GM18870 (cell line): ENCODE results near the gene EXOC7.

Experiments used
- ATAC-seq: cut with Tn5 transposase; IDR thresholded peaks from one replicate; pipeline ENCODE4 v1.9.1; 2021; ENCODE audit warnings: moderate library complexity; ENCODE audit not compliant: unreplicated experiment

EXOC7 gene

DNA sequence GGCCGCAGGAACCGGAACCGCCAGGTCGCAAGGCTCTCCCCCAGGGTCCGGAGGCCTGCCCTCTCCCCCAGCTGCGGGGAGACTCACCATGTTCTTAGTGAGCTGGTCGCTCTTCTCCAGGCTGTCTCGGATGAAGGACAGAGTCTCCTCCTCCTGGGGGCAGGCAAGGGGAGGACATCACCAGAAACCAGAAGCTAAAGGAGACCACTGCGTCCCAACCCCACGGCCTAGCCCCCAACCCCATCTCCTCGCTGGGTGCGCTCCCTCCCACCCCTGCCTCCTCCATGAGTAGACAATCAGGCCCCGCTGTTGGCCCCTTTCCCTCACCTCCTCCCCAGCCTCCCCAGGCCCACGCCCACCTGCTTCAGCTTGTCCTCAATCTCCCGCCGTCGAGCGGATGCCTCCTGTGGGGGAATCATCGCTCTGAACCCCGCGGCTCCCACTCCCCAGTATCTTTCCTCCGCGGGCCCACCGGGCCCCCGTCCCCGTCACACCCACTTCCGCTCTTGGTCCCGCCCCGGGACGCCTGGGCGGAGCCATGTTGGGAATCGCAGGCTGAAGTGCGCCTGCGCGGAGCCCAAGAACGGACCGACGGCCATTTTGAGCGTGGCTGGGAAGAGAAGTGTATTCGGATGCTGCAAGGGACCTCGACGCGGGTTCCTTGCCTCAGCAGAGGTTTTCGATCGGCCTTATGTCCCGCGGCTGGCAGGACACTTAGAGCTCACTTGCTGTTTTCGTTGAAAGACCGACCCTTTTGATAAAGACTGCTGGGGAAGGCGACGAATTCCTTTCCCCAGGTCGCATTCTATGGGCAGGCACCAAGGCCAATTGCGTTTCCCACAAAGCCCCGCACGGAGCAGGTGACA, at the start of gene EXOC7:
EXOC7 (minus strand) TSS at position 514 of the 866 bp plus-strand sequence; CDS start at position 419, 95 bp downstream.
- no peak for ATAC-seq

GRCh38 chr17:76153202-76153601, 49.6 kb upstream of the EXOC7 start:
- no peak for ATAC-seq

- no peak for ATAC-seq
Observed at GRCh38 chr17:76152591-76152990, 49.0 kb upstream of the EXOC7 start.

DNA sequence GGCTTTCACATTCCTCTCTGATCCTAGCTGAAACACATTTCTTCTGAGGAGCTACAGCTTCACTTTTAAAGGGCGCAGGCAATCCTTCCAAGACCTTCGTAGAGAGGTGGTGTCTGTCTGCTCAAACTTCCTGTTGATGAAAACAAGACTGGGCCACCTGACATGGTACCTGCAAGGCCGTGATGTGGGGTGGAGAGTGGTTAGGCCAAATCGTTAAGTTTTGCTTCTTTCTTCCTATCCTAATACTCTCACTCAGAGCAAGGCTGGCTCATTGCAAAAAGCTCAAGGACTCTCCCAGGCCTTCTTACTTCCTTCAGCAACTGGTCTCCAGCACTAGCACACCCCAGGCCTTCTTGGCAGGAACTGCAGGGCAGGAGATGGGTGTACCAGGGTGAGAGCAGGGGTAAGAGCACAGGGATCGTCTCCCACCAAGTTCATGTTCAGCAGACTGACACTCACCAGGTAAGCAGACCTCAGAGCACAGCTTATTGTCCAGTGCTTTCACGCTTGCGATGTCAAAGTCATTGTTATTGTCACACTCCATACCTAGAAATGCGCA, 48.4 kb upstream of the EXOC7 start:
- ATAC-seq, result no peak

- ATAC-seq, result no peak
Observed at GRCh38 chr17:76150712-76151622, 47.4 kb upstream of the EXOC7 start.

DNA sequence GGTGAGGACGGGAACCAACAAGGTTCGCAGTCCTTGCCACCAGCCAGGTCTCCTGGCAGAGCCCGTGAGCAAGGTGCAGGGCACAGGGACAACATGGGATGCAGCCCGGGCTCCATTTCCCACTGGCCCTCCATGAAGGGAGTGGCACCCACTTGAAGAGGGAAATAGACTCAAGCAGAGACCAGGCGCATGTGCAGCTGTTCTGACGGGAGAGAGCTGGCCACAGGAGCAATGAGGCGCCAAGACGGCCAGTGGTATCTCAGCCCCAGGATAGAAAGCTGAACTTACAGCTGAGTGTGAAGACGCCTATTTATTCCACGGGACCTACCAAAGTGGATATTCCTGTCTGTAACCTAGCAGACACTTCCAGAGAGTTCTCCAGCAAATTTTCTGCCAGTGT, 45.6 kb upstream of the EXOC7 start:
- no peak for ATAC-seq

DNA sequence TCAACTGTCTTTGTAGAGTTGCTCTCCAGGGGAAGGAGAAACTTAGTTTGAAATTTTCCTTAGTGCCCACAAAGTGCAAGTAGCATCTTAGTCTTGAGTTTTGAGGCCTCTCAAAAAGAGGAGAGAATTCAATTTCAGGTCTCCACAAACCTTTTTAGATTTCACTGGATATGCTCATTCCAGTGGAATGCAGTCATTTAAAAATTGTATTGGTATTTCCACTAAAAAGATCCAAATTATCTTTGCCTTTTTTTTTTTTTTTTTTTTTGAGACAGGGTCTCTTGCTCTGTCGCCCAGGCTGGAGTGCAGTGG, 44.4 kb upstream of the EXOC7 start:
- no peak for ATAC-seq

DNA sequence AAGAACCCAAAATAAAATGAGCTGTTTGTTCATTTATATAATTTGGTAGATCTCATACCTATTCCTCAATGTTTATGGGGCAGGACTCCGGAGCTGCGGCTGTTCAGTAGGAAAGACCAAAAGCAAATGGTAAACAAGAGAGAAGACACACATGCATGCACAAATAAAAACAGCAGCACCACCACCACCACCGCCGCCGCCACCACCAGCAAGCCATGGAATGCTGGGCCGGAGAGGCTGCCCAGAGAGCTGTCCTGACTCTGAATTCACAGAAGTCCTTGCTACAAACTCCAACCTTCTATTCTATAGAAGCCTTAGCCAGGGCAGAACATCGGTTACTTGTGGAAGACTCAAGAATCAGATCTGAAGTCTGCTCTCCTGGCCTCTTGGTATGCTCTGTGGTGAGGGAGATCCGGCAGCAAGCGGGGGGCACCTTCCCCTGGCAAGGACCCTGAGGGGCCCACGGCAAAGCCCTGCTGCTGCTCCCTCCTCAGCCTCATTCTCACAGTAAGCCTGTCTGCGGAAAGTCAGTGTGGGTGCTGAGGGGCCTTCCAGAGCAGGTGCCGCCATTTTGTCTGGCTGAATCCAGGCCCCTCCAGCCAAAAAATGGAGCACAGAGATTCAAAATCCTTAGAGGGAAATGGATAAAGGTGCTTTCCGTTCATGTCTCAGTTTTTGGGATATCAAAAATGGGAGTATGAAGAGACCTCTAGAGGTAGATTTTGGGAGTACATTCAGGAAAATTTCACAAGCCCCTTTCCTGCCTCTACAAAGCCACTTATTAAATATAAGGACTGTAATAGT, 43.8 kb upstream of the EXOC7 start:
- no peak for ATAC-seq

DNA sequence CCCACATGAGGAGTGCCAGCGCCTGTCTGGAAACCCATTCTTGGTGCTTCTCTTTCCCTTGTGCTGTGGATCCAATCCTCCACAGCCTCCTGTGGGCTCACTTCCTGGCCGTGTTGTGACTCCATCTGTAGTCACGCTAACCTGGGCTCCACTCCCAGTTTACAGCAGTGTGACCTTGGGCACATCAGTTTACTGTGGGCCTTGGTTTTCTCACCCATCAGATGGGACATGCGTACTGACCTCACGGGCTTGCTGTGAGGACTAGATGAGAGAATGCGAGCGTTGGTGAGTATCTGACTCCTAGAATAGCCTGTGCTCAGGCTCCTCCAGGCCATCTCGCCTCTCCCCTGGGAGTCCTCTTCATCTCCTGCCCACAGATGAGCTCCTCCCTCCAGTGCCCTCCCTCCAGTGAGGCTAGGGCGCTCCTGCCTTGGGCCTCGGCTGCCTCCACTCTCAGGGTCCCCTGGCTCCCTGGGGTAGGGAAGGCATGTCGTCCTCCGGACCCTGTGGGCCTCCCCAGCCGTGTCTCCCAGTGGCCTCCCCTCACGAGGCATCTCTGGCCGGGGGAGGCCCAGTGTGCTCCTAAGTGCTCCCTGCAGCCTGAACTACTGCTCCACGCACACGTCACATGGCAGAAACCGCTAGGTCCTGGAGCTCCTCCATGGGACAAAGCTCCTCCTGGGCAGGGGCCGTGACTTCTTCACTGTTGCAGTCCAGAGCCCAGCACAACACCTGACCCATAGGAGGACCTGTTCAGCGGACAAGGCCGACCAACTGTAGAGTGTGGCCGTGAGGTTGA, 42.7 kb upstream of the EXOC7 start:
- no peak for ATAC-seq

GRCh38 chr17:76145231-76146052, 41.9 kb upstream of the EXOC7 start:
- ATAC-seq, result no peak

GRCh38 chr17:76142585-76143041, 39.0 kb upstream of the EXOC7 start:
- ATAC-seq, result no peak

DNA sequence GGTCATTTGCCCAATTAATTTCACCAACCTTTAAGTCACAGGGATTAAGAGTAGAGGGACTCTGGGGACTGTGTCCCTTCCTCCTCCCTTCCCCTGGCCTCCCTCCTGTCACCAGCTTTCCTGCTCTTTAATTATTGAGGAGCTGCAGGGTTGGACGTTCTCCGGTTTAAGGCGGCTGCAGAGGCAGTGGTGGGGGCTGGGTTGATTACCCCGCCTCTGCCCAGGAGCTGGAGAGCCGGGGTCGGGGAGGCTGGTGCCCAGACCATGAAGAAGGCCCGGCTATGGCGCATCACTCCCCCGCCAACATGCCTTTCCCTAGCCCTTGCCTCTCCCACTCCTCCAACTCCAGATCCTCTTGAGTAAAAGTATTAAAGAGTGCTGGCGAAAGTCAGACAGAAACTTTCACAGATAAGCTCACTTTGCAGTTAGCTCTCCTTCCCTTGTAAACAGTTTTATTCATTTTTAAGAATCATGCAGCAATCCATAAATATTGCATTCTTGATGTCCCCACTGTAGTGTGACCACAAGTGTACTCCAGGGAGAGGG, 38.5 kb upstream of the EXOC7 start:
- ATAC-seq, result no peak

- ATAC-seq, result no peak
Observed at GRCh38 chr17:76141212-76142038, 37.8 kb upstream of the EXOC7 start, which contains the start of gene FOXJ1. Gene FOXJ1, minus strand, starts transcription at chr17:76141245. Its CDS starts 850 bp downstream, at chr17:76140395.

DNA sequence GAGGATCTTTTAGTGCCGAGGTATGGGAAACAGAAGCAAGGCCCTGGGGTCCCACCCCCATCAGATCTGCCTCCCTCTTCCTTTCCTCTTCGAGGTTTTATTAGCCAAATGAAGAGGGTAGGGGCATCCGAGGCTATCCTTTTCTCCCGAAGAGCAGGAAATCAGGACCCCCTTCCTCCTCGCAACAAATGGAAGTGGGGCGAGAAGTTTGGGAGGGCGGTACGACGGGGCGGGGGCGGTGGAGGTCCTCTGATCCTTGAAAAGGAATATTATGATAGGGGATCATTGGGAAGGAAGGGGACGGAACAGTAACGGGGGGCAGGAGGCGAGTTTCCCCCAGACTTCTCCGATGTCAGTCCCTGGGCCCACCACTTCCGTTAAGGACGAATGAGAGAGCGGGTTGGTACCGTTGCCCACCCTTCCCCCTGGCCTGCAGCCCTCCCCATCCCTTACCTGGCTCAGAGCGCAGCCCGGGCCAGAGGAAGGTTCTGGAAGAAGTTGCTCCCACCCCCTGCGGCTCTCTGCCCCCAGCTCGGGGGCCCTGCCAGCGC, 37.1 kb upstream of the EXOC7 start:
- no peak for ATAC-seq

- ATAC-seq, result no peak
Observed at GRCh38 chr17:76139801-76140660, 36.4 kb upstream of the EXOC7 start.

DNA sequence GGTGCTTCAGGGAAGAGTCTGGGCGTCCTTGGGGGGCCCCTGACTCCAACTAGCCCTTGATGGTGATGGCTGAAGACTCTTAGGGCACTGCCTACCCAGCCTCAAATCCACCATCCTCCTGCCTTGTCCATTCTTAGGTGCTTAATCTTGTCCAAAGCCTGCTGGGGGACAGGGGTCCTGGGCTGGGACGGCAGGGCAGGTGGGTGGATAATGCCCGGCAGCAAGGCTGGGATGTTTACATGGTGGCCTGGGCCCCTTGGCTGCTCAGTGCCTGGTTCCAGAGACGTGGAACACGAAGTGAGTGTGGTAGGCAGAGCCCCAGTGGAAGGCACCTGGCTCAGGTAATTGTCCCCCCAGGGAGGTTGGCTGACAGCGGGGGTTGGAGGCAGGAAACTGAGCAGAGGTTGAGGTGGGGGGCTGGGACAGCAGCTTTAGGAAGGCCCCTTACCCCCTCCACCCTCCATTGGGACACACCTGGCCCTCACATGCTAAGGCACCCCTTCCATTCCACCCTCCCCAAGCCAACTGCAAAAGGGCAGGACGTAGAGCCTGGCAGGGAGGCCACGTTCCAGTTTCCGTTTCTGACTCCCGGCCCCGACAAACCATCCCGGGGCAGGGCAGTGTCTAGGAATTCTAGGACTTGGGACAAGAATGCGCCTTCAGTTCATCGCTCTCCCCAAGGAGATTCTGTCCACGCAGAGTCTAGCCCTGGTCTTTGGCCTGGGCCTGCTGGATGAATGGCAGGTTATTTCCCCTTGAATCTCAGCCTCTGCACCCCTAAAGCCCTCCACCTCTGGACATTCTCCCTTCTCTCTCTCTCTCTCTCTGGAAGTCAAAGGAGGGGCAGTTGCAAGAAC, 35.5 kb upstream of the EXOC7 start:
- ATAC-seq, result no peak
